HepG2 (cell line): ENCODE data around the gene USP5. TPM values are rescaled to one million over a fixed set of nuclear protein-coding genes. Genes with fewer than 3 reads are reported as not detected.
A peak's percentile ranks its signal among the peaks of the same experiment; 100 is the strongest.

Experiments used
- DBP ChIP-seq: sonication (generic); formaldehyde crosslinking; IDR thresholded peaks from 2 replicates; pipeline ENCODE4 v1.4.0; 2020; ENCODE audit warnings: missing genetic modification reagents; ENCODE audit errors: not compliant biosample characterization
- FOXM1 ChIP-seq: sonication (generic); formaldehyde crosslinking; IDR thresholded peaks from 2 replicates; pipeline ENCODE4 v1.5.0; 2020; ENCODE audit warnings: missing genetic modification reagents
- ZNF230 ChIP-seq: sonication (generic); formaldehyde crosslinking; IDR thresholded peaks from 2 replicates; pipeline ENCODE4 v1.4.0; 2020; ENCODE audit warnings: mild to moderate bottlenecking, missing genetic modification reagents
- ZNF646 ChIP-seq: sonication (generic); formaldehyde crosslinking; IDR thresholded peaks from 2 replicates; pipeline ENCODE4 v1.9.0; 2021; ENCODE audit warnings: mild to moderate bottlenecking, missing genetic modification reagents
- polyA plus RNA-seq, 8 experiments: library from polyadenylated mRNA; depleted of rRNA in 3 of 8; stranded (reverse) in 7 of 8; unstranded in 1 of 8; fragments of >200 nt; fragmentation: Illumina TruSeq in 4 of 8; extraction: Trizol in 4 of 8; gene quantifications; 2 replicates each; pipeline versions ENCODE4 v1.2.1 to v1.2.3, GENCODE V29; 2011 to 2016; ENCODE audit warnings: low read depth in 4 of 8, missing spikeins in 1 of 8, mixed read lengths in 1 of 8; ENCODE audit not compliant: insufficient read depth in 1 of 8
- total RNA-seq, 5 experiments: library from RNA; depleted of rRNA; stranded (reverse); fragments of >200 nt; fragmentation: Illumina TruSeq; extraction: Trizol; gene quantifications; 2 replicates each; pipeline ENCODE4 v1.2.3, GENCODE V29; 2016; ENCODE audit warnings: low read depth in 1 of 5
- TF ChIP-seq, protein P1 (sequence below): sonication (generic); formaldehyde crosslinking; IDR thresholded peaks from 2 replicates; pipeline ENCODE4 v1.4.0; 2020; ENCODE audit warnings: mild to moderate bottlenecking, low read depth, missing genetic modification reagents
- TF ChIP-seq, protein P2 (sequence below): sonication (generic); formaldehyde crosslinking; IDR thresholded peaks from 2 replicates; pipeline ENCODE4 v1.8.0; 2022; ENCODE audit warnings: missing genetic modification reagents, mild to moderate bottlenecking, moderate library complexity, borderline replicate concordance
- TF ChIP-seq, protein P3 (sequence below): sonication (generic); formaldehyde crosslinking; IDR thresholded peaks from 2 replicates; pipeline ENCODE4 v1.4.0; 2020; ENCODE audit warnings: missing genetic modification reagents, mild to moderate bottlenecking, borderline replicate concordance
- TF ChIP-seq, protein P4 (sequence below): sonication (generic); formaldehyde crosslinking; IDR thresholded peaks from 2 replicates; pipeline ENCODE4 v1.4.0; 2020; ENCODE audit warnings: missing genetic modification reagents

Gene USP5
- total and polyA plus RNA-seq, 2 of the 13 experiments (the other 11 are each of a cell fraction or from before 2014, with no cell fraction given) = 39.6 to 56.0 TPM

- TF ChIP-seq ZNF646 (CRISPR knock-in tag) (no peak), ZNF230 (CRISPR knock-in tag) (no peak), DBP (no peak), FOXM1 (CRISPR knock-in tag) (no peak)
- TF ChIP-seq, protein P1, sequence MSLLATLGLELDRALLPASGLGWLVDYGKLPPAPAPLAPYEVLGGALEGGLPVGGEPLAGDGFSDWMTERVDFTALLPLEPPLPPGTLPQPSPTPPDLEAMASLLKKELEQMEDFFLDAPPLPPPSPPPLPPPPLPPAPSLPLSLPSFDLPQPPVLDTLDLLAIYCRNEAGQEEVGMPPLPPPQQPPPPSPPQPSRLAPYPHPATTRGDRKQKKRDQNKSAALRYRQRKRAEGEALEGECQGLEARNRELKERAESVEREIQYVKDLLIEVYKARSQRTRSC (CRISPR knock-in tag) = peak; percentile 23; the same call in 1 of the 2 replicates
- TF ChIP-seq, protein P2, sequence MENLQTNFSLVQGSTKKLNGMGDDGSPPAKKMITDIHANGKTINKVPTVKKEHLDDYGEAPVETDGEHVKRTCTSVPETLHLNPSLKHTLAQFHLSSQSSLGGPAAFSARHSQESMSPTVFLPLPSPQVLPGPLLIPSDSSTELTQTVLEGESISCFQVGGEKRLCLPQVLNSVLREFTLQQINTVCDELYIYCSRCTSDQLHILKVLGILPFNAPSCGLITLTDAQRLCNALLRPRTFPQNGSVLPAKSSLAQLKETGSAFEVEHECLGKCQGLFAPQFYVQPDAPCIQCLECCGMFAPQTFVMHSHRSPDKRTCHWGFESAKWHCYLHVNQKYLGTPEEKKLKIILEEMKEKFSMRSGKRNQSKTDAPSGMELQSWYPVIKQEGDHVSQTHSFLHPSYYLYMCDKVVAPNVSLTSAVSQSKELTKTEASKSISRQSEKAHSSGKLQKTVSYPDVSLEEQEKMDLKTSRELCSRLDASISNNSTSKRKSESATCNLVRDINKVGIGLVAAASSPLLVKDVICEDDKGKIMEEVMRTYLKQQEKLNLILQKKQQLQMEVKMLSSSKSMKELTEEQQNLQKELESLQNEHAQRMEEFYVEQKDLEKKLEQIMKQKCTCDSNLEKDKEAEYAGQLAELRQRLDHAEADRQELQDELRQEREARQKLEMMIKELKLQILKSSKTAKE (CRISPR knock-in tag) = peak; percentile 93
- TF ChIP-seq, protein P3, sequence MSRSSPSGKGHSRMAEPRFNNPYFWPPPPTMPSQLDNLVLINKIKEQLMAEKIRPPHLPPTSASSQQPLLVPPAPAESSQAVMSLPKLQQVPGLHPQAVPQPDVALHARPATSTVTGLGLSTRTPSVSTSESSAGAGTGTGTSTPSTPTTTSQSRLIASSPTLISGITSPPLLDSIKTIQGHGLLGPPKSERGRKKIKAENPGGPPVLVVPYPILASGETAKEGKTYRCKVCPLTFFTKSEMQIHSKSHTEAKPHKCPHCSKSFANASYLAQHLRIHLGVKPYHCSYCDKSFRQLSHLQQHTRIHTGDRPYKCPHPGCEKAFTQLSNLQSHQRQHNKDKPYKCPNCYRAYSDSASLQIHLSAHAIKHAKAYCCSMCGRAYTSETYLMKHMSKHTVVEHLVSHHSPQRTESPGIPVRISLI (CRISPR knock-in tag) = peak; percentile 28; the same call in 1 of the 2 replicates
- TF ChIP-seq, protein P4, sequence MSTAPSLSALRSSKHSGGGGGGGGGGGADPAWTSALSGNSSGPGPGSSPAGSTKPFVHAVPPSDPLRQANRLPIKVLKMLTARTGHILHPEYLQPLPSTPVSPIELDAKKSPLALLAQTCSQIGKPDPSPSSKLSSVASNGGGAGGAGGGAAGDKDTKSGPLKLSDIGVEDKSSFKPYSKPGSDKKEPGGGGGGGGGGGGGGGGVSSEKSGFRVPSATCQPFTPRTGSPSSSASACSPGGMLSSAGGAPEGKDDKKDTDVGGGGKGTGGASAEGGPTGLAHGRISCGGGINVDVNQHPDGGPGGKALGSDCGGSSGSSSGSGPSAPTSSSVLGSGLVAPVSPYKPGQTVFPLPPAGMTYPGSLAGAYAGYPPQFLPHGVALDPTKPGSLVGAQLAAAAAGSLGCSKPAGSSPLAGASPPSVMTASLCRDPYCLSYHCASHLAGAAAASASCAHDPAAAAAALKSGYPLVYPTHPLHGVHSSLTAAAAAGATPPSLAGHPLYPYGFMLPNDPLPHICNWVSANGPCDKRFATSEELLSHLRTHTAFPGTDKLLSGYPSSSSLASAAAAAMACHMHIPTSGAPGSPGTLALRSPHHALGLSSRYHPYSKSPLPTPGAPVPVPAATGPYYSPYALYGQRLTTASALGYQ (CRISPR knock-in tag) = peak; percentile 81; the same call in 1 of the 2 replicates
Observed at GRCh38 chr12:6890789-6891645, 39.1 kb downstream of the USP5 start (continued).
